RWPE1 (cell line): Measurements from ENCODE around the gene SNCB.

Source experiments
- CTCF ChIA-PET: fragments of 350-600 bp; sonication (Branson Sonifier 250); formaldehyde crosslinking; extraction: SDS; loops from one replicate; lab custom pipeline; 2021; lab: Yijun Ruan, JAX
- POLR2A ChIA-PET: fragments of 400-600 bp; formaldehyde crosslinking; extraction: SDS; loops from one replicate; lab custom pipeline; 2020; ENCODE audit warnings: antibody characterized with exemption; ENCODE audit not compliant: low non-redundant PET; lab: Yijun Ruan, JAX
- DNase-seq: peaks from one replicate; pipeline ENCODE4 v3.0.0; 2012; ENCODE audit warnings: low spot score
- H3K27ac ChIP-seq: fragments of 450-650 bp; 2 replicates; pipeline ENCODE4 v1.5.1; 2017
- CTCF ChIP-seq: fragments of 450-650 bp; conservative IDR thresholded peaks from 2 replicates; pipeline ENCODE4 v1.5.1; 2017; ENCODE audit warnings: low read depth, mild to moderate bottlenecking

SNCB gene

GRCh38 chr5:176577312-176578176, 52.8 kb downstream of the SNCB start:
- CTCF ChIA-PET = interaction anchor here (0.6 to 2.1 kb wide), 6 partner anchors 16 to 160 kb away, joined by 3 to 14 read pairs (median 4); no protein-coding TSS in a partner anchor
- no peak for DNase-seq
- H3K27ac ChIP-seq = no peak overlapping the region
- no peak for TF ChIP-seq CTCF
- POLR2A ChIA-PET = no interaction called here

- POLR2A ChIA-PET = no interaction called here
- CTCF ChIA-PET = interaction anchor here (1.0 kb wide), 1 partner anchor 39 kb away, joined by 3 read pairs; the partner anchor contains the start of gene RNF44
- no peak for TF ChIP-seq CTCF
- no peak for DNase-seq
- H3K27ac ChIP-seq = no peak overlapping the region
Observed at GRCh38 chr5:176575488-176576422, 54.6 kb downstream of the SNCB start.

GRCh38 chr5:176575066-176575465, 55.3 kb downstream of the SNCB start:
- no peak overlapping the region for H3K27ac ChIP-seq
- DNase-seq = no peak
- POLR2A ChIA-PET = no interaction called here
- no peak for TF ChIP-seq CTCF
- CTCF ChIA-PET = interaction anchor here (0.8 to 2.4 kb wide), 3 partner anchors 32 to 158 kb away, joined by 3 to 8 read pairs (median 3); partner anchors contain the start of gene RNF44

GRCh38 chr5:176574297-176574591, 56.1 kb downstream of the SNCB start:
- DNase-seq = no peak
- peak; percentile 37; the same call in 1 of the 2 replicates for TF ChIP-seq CTCF
- ChIA-PET POLR2A (interaction anchor here (0.5 kb wide), 1 partner anchor 317 kb away, joined by 3 read pairs; no protein-coding TSS in a partner anchor), CTCF (interaction anchor here (0.6 to 2.4 kb wide), 5 partner anchors 11 to 825 kb away, joined by 3 to 8 read pairs (median 4); no protein-coding TSS in a partner anchor)
- no peak overlapping the region for H3K27ac ChIP-seq

GRCh38 chr5:176573564-176574296, 56.6 kb downstream of the SNCB start:
- ChIA-PET CTCF (interaction anchor here (0.5 to 2.4 kb wide), 19 partner anchors 8 to 825 kb away, joined by 3 to 8 read pairs (median 3); partner anchors contain the start of gene CLTB), POLR2A (no interaction called here)
- peak; percentile 79 for TF ChIP-seq CTCF
- peak; percentile 69 for DNase-seq
- H3K27ac ChIP-seq = no peak overlapping the region
